PFSK-1 (cell line): ENCODE results near the gene MAPK8.

Experiments
- FOXP2 ChIP-seq: optimal IDR thresholded peaks from 2 replicates; pipeline ENCODE3; 2011; ENCODE audit warnings: borderline replicate concordance, control low read depth, inconsistent platforms; ENCODE audit not compliant: insufficient read depth; ENCODE audit errors: extremely low read length, extremely low read depth
- POLR2AphosphoS5 ChIP-seq: IDR thresholded peaks from 2 replicates; pipeline ENCODE4 v1.6.1; 2012; ENCODE audit warnings: low read depth, mild to moderate bottlenecking, control low read depth, low read length, moderate library complexity
- SIN3A ChIP-seq: IDR thresholded peaks from 2 replicates; pipeline ENCODE4 v1.6.1; 2012; ENCODE audit warnings: mild to moderate bottlenecking, low read length, moderate library complexity, borderline replicate concordance; ENCODE audit not compliant: insufficient read depth
- TAF1 ChIP-seq: IDR thresholded peaks from 2 replicates; pipeline ENCODE4 v1.6.1; 2012; ENCODE audit warnings: low read length, control low read depth, borderline replicate concordance; ENCODE audit not compliant: insufficient read depth
- TF ChIP-seq, protein P1 (sequence below), 2 experiments: IDR thresholded peaks; 2 replicates each; pipeline versions ENCODE4 v1.6.1 to v1.8.0; 2011 to 2012; ENCODE audit warnings: low read depth in 2 of 2, low read length in 2 of 2, control low read depth in 1 of 2, inconsistent platforms in 1 of 2, mild to moderate bottlenecking in 1 of 2, moderate library complexity in 1 of 2; ENCODE audit not compliant: insufficient read depth in 1 of 2

The MAPK8 gene

DNA sequence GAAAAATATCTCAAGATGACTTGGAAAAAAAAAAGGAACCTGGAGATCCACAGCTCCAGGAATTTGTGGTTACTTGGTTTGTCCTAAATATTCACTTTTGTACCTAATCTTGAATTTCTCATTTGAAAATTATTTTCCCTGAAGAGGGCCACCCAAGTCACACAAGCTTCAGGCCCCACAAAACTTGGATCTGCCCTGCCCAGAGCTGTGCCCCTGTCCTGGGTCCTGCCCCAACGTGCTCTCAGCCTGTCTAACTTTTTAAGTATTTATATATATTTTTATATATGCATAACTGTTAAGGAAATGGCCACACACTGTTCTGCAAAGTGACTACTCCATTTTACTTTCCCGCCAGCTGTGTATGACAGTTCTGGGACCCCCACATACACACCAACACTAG lies 174.9 kb downstream of the MAPK8 start:
- TF ChIP-seq, protein P1, sequence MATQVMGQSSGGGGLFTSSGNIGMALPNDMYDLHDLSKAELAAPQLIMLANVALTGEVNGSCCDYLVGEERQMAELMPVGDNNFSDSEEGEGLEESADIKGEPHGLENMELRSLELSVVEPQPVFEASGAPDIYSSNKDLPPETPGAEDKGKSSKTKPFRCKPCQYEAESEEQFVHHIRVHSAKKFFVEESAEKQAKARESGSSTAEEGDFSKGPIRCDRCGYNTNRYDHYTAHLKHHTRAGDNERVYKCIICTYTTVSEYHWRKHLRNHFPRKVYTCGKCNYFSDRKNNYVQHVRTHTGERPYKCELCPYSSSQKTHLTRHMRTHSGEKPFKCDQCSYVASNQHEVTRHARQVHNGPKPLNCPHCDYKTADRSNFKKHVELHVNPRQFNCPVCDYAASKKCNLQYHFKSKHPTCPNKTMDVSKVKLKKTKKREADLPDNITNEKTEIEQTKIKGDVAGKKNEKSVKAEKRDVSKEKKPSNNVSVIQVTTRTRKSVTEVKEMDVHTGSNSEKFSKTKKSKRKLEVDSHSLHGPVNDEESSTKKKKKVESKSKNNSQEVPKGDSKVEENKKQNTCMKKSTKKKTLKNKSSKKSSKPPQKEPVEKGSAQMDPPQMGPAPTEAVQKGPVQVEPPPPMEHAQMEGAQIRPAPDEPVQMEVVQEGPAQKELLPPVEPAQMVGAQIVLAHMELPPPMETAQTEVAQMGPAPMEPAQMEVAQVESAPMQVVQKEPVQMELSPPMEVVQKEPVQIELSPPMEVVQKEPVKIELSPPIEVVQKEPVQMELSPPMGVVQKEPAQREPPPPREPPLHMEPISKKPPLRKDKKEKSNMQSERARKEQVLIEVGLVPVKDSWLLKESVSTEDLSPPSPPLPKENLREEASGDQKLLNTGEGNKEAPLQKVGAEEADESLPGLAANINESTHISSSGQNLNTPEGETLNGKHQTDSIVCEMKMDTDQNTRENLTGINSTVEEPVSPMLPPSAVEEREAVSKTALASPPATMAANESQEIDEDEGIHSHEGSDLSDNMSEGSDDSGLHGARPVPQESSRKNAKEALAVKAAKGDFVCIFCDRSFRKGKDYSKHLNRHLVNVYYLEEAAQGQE (IDR thresholded peaks at IDR 0.05; ENCODE audit: insufficient read depth in 1 of 2, low read depth in 2 of 2, low read length in 2 of 2), result peak in 1 of 2 experiments; percentile 50; a peak in 1 of 4 replicates
- TF ChIP-seq POLR2AphosphoS5 (no peak), TAF1 (no peak)

DNA sequence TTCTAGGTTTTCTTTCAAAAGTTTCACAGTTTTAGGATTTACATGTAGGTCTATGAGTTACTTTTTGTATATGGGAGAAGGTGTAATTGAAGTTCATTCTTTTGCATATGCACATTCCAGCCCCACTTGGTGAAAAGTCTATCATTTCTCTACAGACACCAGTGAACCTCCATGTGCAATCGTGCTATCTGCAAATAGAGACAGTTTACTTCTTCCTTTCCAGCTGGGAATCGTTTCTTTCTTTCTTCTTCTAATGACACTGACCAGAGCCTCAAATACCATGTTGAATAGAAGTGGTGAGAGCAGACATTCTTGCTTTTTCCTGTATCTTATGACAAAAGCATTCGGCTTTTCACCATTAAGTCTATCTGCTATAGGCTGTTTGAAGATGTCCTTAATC lies 175.7 kb downstream of the MAPK8 start:
- TF ChIP-seq POLR2AphosphoS5, result no peak
- no peak for TF ChIP-seq FOXP2
- no peak for TF ChIP-seq SIN3A
- TF ChIP-seq TAF1, result no peak
- TF ChIP-seq, protein P1 (IDR thresholded peaks at IDR 0.05; ENCODE audit: insufficient read depth in 1 of 2, low read depth in 2 of 2, low read length in 2 of 2), result no peak

DNA sequence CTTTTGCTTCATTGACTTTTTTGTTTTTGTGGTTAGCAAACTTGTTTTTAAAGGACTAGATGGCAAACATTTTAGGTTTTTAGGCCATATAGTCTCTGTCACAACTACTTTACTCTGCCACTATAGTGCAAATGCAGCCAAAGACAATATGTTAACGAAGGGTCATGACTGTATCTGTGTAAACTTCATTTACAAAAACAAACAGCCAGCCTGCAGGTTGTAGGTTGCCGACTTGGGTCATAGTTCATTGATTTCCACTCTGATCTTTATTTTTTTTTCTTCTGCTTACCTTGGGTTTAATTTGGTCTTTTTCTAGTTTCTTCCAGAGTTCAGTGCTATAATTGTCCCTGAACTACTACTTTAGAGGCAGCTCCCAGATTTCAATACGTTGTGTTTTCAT lies 178.4 kb downstream of the MAPK8 start:
- TF ChIP-seq POLR2AphosphoS5, result no peak
- no peak for TF ChIP-seq TAF1
- TF ChIP-seq SIN3A, result no peak
- no peak for TF ChIP-seq FOXP2
- TF ChIP-seq, protein P1 (IDR thresholded peaks at IDR 0.05; ENCODE audit: insufficient read depth in 1 of 2, low read depth in 2 of 2, low read length in 2 of 2), result no peak

DNA sequence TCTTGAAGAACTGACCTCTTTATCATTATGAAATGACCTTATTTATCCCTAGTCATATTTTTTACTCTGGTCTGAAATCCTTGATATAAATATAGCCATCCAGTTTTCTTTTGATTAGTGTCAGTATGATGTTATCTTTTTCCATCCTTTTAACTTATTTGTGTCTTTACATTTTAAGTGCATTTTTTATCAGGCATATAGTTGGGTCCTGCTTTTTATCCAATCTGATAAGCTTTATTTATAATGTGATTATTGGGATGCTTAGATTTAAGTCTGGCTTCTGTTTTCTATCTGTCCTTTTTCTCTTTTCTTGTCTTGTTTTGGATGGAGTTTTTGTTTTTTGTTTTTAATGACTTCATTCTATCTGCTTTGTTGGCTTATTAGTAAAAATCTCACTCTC lies 179.2 kb downstream of the MAPK8 start:
- TF ChIP-seq TAF1 (no peak), POLR2AphosphoS5 (no peak), FOXP2 (no peak), SIN3A (no peak)
- TF ChIP-seq, protein P1 (IDR thresholded peaks at IDR 0.05; ENCODE audit: insufficient read depth in 1 of 2, low read depth in 2 of 2, low read length in 2 of 2), result no peak

DNA sequence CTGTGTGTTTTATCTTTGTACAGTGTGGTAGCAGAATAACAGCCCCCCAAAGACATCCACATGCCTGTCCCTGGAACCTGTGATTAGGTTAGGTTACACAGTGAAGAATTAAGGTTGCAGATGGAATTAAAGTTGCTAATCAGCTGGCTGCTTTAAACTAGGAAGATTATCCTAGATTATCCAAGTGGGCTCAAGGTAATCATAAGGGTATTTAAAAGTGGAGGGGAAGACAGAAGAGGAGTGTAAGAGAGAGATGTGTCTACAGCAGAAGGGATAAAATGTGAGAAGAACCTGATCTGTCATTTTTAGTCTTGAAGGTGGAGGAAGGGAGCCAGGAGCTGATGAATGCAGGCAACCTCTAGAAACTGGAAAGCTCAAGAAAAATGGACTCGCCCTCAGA lies 180.8 kb downstream of the MAPK8 start:
- TF ChIP-seq TAF1 (no peak), SIN3A (no peak), FOXP2 (no peak), POLR2AphosphoS5 (no peak)
- TF ChIP-seq, protein P1 (IDR thresholded peaks at IDR 0.05; ENCODE audit: insufficient read depth in 1 of 2, low read depth in 2 of 2, low read length in 2 of 2), result no peak
